H1 (cell line): ENCODE measurements around the gene MBOAT2. TPM values are rescaled to one million over a fixed set of nuclear protein-coding genes. Genes with fewer than 3 reads are reported as not detected.

Source experiments
- CTCF ChIA-PET: fragments of 300-600 bp; sonication (Branson Sonifier 250); formaldehyde crosslinking; loops from one replicate; lab custom pipeline; 2021; ENCODE audit not compliant: partially characterized antibody; lab: Charles Lee
- POLR2A ChIA-PET: fragments of 300-600 bp; sonication (Branson Sonifier 250); formaldehyde crosslinking; loops from one replicate; lab custom pipeline; 2021; ENCODE audit warnings: inconsistent platforms; ENCODE audit not compliant: partially characterized antibody; lab: Charles Lee
- DNase-seq, 2 experiments: peaks; one replicate each; pipeline versions ENCODE4 v3.0.0 to v3.0.0-alpha.2; 2010 to 2022; ENCODE audit warnings: low spot score in 2 of 2, low read depth in 1 of 2, mixed read lengths in 1 of 2
- FAIRE-seq: peaks from 2 replicates; lab custom pipeline; 2011; peaks lifted over from hg19 to GRCh38; lab: Jason Lieb, UNC
- H2AFZ ChIP-seq: 2 replicates; pipeline ENCODE4 v1.8.1; 2012; ENCODE audit warnings: low read length, inconsistent platforms
- H2AK5ac ChIP-seq: 2 replicates; pipeline ENCODE4 v1.6.1; 2013; ENCODE audit warnings: low read depth, low read length
- H2BK120ac ChIP-seq: replicated peaks from 2 replicates; pipeline ENCODE3; 2013; ENCODE audit warnings: low read depth, low read length, inconsistent platforms
- H2BK12ac ChIP-seq: 2 replicates; pipeline ENCODE4 v1.6.1; 2013; ENCODE audit warnings: low read depth, low read length
- H2BK15ac ChIP-seq: 2 replicates; pipeline ENCODE4 v1.6.1; 2013; ENCODE audit warnings: low read length
- H2BK20ac ChIP-seq: 2 replicates; pipeline ENCODE4 v1.6.1; 2013; ENCODE audit warnings: low read length
- H2BK5ac ChIP-seq: 2 replicates; pipeline ENCODE4 v1.6.1; 2013; ENCODE audit warnings: low read depth, low read length
- H3K14ac ChIP-seq: 2 replicates; pipeline ENCODE4 v1.6.1; 2013; ENCODE audit warnings: inconsistent platforms; ENCODE audit not compliant: insufficient read length
- H3K18ac ChIP-seq: 2 replicates; pipeline ENCODE4 v1.6.1; 2013; ENCODE audit warnings: low read length; ENCODE audit errors: extremely low read depth
- H3K23ac ChIP-seq: 2 replicates; pipeline ENCODE4 v1.6.1; 2013; ENCODE audit warnings: inconsistent platforms; ENCODE audit not compliant: insufficient read length
- H3K23me2 ChIP-seq: 2 replicates; pipeline ENCODE4 v1.6.1; 2013; ENCODE audit warnings: low read depth, low read length
- H3K27ac ChIP-seq: 2 replicates; pipeline ENCODE4 v1.6.1; 2011; ENCODE audit warnings: low read depth, low read length, inconsistent platforms
- H3K27me3 ChIP-seq, 4 experiments: replicated peaks in 1 of 4; 1 replicate in 1 of 4; 2 replicates in 3 of 4; pipeline versions ENCODE4 v1.6.1 to v1.8.1; 2011 to 2013; ENCODE audit warnings: low read length in 3 of 4, mild to moderate bottlenecking in 3 of 4, inconsistent platforms in 2 of 4, mixed read lengths in 2 of 4, moderate library complexity in 1 of 4; ENCODE audit not compliant: control insufficient read depth in 3 of 4, insufficient read depth in 3 of 4; ENCODE audit errors: extremely low read depth in 1 of 4
- H3K36me3 ChIP-seq, 4 experiments: 2 replicates each; pipeline versions ENCODE4 v1.6.1 to v1.8.1; 2011 to 2013; ENCODE audit warnings: mild to moderate bottlenecking in 4 of 4, low read length in 3 of 4, moderate library complexity in 2 of 4, control low read depth in 1 of 4, inconsistent platforms in 1 of 4; ENCODE audit not compliant: insufficient read depth in 4 of 4, control insufficient read depth in 2 of 4
- H3K4ac ChIP-seq: replicated peaks from 2 replicates; pipeline ENCODE3; 2013; ENCODE audit warnings: low read length, low read depth, mixed read lengths, inconsistent platforms; ENCODE audit not compliant: insufficient read length
- H3K4me1 ChIP-seq, 4 experiments: replicated peaks in 1 of 4; 1 replicate in 1 of 4; 2 replicates in 3 of 4; pipeline versions ENCODE4 v1.6.1 to v1.8.1; 2011 to 2013; ENCODE audit warnings: low read length in 3 of 4, inconsistent platforms in 2 of 4, mixed read lengths in 1 of 4; ENCODE audit not compliant: insufficient read depth in 4 of 4, control insufficient read depth in 3 of 4
- H3K4me2 ChIP-seq, 2 experiments: 2 replicates each; pipeline versions ENCODE4 v1.6.1 to v1.8.1; 2011 to 2013; ENCODE audit warnings: low read depth in 2 of 2, low read length in 2 of 2, control low read depth in 1 of 2, inconsistent platforms in 1 of 2, mild to moderate bottlenecking in 1 of 2; ENCODE audit not compliant: insufficient read depth in 1 of 2
- H3K4me3 ChIP-seq, 4 experiments: fragments of 200-600, 300-600 bp in 1 of 4; sonication (generic), shearing (Covaris generic), sonication (Bioruptor Twin) in 1 of 4; 2 replicates each; pipeline versions ENCODE4 v1.5.1 to v1.8.1; 2011 to 2016; ENCODE audit warnings: low read length in 4 of 4, low read depth in 3 of 4, control low read depth in 2 of 4, inconsistent platforms in 2 of 4, mild to moderate bottlenecking in 2 of 4, mixed read lengths in 1 of 4, moderate library complexity in 1 of 4; ENCODE audit not compliant: insufficient read depth in 2 of 4; ENCODE audit errors: extremely low read depth in 1 of 4
- H3K56ac ChIP-seq: replicated peaks from 2 replicates; pipeline ENCODE3; 2013; ENCODE audit warnings: low read depth, mild to moderate bottlenecking, mixed read lengths, low read length, inconsistent platforms; ENCODE audit not compliant: insufficient read length
- H3K79me1 ChIP-seq: 2 replicates; pipeline ENCODE4 v1.6.1; 2013; ENCODE audit warnings: low read depth, low read length, control low read depth
- H3K79me2 ChIP-seq, 2 experiments: 2 replicates each; pipeline versions ENCODE4 v1.6.1 to v1.8.1; 2012 to 2013; ENCODE audit warnings: low read length in 2 of 2, mild to moderate bottlenecking in 2 of 2, inconsistent platforms in 1 of 2; ENCODE audit not compliant: insufficient read depth in 2 of 2, control insufficient read depth in 1 of 2
- H3K9ac ChIP-seq, 4 experiments: replicated peaks in 1 of 4; 1 replicate in 1 of 4; 2 replicates in 3 of 4; pipeline versions ENCODE4 v1.6.1 to v1.8.1; 2011 to 2013; ENCODE audit warnings: low read depth in 3 of 4, low read length in 3 of 4, control low read depth in 2 of 4, mild to moderate bottlenecking in 2 of 4, moderate library complexity in 2 of 4, inconsistent platforms in 1 of 4; ENCODE audit errors: extremely low read depth in 1 of 4
- H3K9me3 ChIP-seq, 2 experiments: 2 replicates each; pipeline versions ENCODE4 v1.6.1 to v1.8.1; 2012 to 2013; ENCODE audit warnings: mild to moderate bottlenecking in 2 of 2, moderate library complexity in 2 of 2, control low read depth in 1 of 2, inconsistent platforms in 1 of 2, low read depth in 1 of 2, low read length in 1 of 2, mixed read lengths in 1 of 2; ENCODE audit not compliant: insufficient read depth in 2 of 2
- H4K20me1 ChIP-seq, 2 experiments: replicated peaks in 1 of 2; 2 replicates each; pipeline versions ENCODE3 to v1.8.1; 2011 to 2013; ENCODE audit warnings: inconsistent platforms in 2 of 2, low read length in 2 of 2, mild to moderate bottlenecking in 1 of 2; ENCODE audit not compliant: insufficient read depth in 2 of 2, control insufficient read depth in 1 of 2
- H4K5ac ChIP-seq: 2 replicates; pipeline ENCODE4 v1.6.1; 2013; ENCODE audit warnings: low read length, low read depth, mixed read lengths, inconsistent platforms; ENCODE audit not compliant: insufficient read length
- H4K8ac ChIP-seq: 2 replicates; pipeline ENCODE4 v1.8.0; 2013; ENCODE audit warnings: mild to moderate bottlenecking, moderate library complexity, low read length, inconsistent platforms; ENCODE audit not compliant: insufficient read depth; ENCODE audit errors: extremely low read depth
- H4K91ac ChIP-seq: replicated peaks from 2 replicates; pipeline ENCODE3; 2013; ENCODE audit warnings: low read length, mixed read lengths, inconsistent platforms; ENCODE audit not compliant: insufficient read length
- BACH1 ChIP-seq: IDR thresholded peaks from 2 replicates; pipeline ENCODE4 v1.6.1; 2012; ENCODE audit warnings: low read length, improper control_type of control experiment
- BCL11A ChIP-seq, 2 experiments: IDR thresholded peaks; one replicate each; pipeline ENCODE4 v1.6.1; 2011; ENCODE audit warnings: low read depth in 2 of 2, low read length in 2 of 2, mild to moderate bottlenecking in 2 of 2
- CTBP2 ChIP-seq: IDR thresholded peaks from 2 replicates; pipeline ENCODE4 v1.7.0; 2011; ENCODE audit warnings: borderline replicate concordance, mild to moderate bottlenecking, moderate library complexity, mixed read lengths, low read length; ENCODE audit not compliant: insufficient read depth, insufficient read length
- FOSL1 ChIP-seq: IDR thresholded peaks from 2 replicates; pipeline ENCODE4 v1.6.1; 2011; ENCODE audit warnings: mild to moderate bottlenecking, low read depth, low read length, moderate library complexity; ENCODE audit not compliant: insufficient read depth
- GABPA ChIP-seq: IDR thresholded peaks from 2 replicates; pipeline ENCODE4 v1.6.1; 2011; ENCODE audit warnings: mild to moderate bottlenecking, low read length, moderate library complexity, borderline replicate concordance; ENCODE audit not compliant: insufficient read depth
- MAFK ChIP-seq: IDR thresholded peaks from 2 replicates; pipeline ENCODE4 v1.6.1; 2012; ENCODE audit warnings: low read depth, mild to moderate bottlenecking, improper control_type of control experiment, low read length
- NANOG ChIP-seq: IDR thresholded peaks from 2 replicates; pipeline ENCODE4 v1.6.1; 2011; ENCODE audit warnings: low read length, low read depth, mild to moderate bottlenecking, inconsistent platforms; ENCODE audit not compliant: insufficient read depth, poor library complexity, severe bottlenecking
- POLR2AphosphoS5 ChIP-seq: IDR thresholded peaks from 2 replicates; pipeline ENCODE4 v1.6.1; 2011; ENCODE audit warnings: low read depth, low read length
- RXRA ChIP-seq: IDR thresholded peaks from 2 replicates; pipeline ENCODE4 v1.6.1; 2011; ENCODE audit warnings: low read depth, mild to moderate bottlenecking, low read length, moderate library complexity; ENCODE audit not compliant: insufficient read depth
- SP1 ChIP-seq: IDR thresholded peaks from 2 replicates; pipeline ENCODE4 v1.6.1; 2011; ENCODE audit warnings: low read depth, low read length
- SRF ChIP-seq: IDR thresholded peaks from 2 replicates; pipeline ENCODE4 v1.6.1; 2011; ENCODE audit warnings: mild to moderate bottlenecking, low read depth, low read length, moderate library complexity
- TCF12 ChIP-seq: IDR thresholded peaks from 2 replicates; pipeline ENCODE4 v1.6.1; 2011; ENCODE audit warnings: low read depth, mild to moderate bottlenecking, low read length
- WGBS, 2 experiments: shearing (Covaris generic) in 1 of 2; methylation state at CpG; one replicate each; pipeline versions ENCODE4 v1.1.6 to v1.1.7; 2013 to 2015; ENCODE audit warnings: low lambda C conversion rate in 2 of 2, mixed read lengths in 2 of 2, inconsistent platforms in 1 of 2, low coverage in 1 of 2, missing lambda C conversion rate in 1 of 2; ENCODE audit not compliant: insufficient replicate concordance in 2 of 2, insufficient coverage in 1 of 2, insufficient read length in 1 of 2; ENCODE audit errors: extremely low coverage in 1 of 2, missing lambda C conversion rate in 1 of 2; 5-methylcytosine and 5-hydroxymethylcytosine counted together
- polyA plus RNA-seq, 7 experiments: library from polyadenylated mRNA; depleted of rRNA in 3 of 7; stranded (reverse) in 5 of 7; unstranded in 2 of 7; fragments of >200 nt in 5 of 7; fragments of 200-250 nt in 2 of 7; gene quantifications; 1 replicate in 5 of 7; 2 replicates in 1 of 7; 4 replicates in 1 of 7; pipeline versions ENCODE4 v1.2.1 to v1.2.3, GENCODE V29; 2011 to 2013; ENCODE audit warnings: missing spikeins in 2 of 7, mixed read lengths in 2 of 7
- total RNA-seq: library from RNA; stranded (reverse); fragmentation: NEBNext Ultra II Directional; extraction: Animal tissue kit (Norgen Biotek cat#: 25700); gene quantifications from 2 replicates; pipeline ENCODE4 v1.2.1, GENCODE V29; 2021
- TF ChIP-seq, protein P1 (sequence below): IDR thresholded peaks from 2 replicates; pipeline ENCODE4 v1.6.1; 2012; ENCODE audit warnings: low read length, inconsistent platforms

Gene MBOAT2
- total and polyA plus RNA-seq, 2 of the 8 experiments (the other 6 are each of a cell fraction or from before 2014, with no cell fraction given) = 11.2 to 23.4 TPM

DNA sequence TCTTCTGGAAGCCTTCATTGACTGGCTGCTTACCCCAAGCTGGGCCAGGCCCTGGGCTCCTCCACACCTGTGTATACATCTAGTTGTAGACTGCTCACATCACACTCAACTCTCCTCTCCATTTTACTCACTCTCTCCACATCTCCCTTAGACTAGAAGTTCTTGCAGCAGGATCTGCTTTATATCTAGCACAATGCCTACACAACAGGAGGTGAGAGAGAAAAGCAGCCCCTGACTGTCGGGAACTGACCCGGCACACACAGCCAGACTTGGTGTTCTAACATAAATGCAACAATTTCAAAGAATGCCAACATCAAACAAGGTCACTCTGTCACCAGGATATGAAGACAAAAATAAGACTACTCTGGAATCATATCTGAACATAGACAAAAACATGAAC lies 172.0 kb downstream of the MBOAT2 start:
- H4K20me1 ChIP-seq = peaks cover 0 to 4% of the 10 kb centered on the region in 2 experiments
- H3K9ac ChIP-seq = no peak overlapping the region
- no peak for FAIRE-seq
- H2BK12ac ChIP-seq = no peak overlapping the region
- H2BK20ac ChIP-seq = no peak overlapping the region
- no peak overlapping the region for H2AFZ ChIP-seq
- H3K27me3 ChIP-seq = no peaks in the 10 kb centered on the region
- H4K5ac ChIP-seq = no peak overlapping the region
- H2AK5ac ChIP-seq = no peak overlapping the region
- H3K36me3 ChIP-seq = no peaks in the 10 kb centered on the region
- H3K79me1 ChIP-seq = peaks cover 3% of the 10 kb centered on the region
- no peak overlapping the region for H2BK120ac ChIP-seq
- no peak overlapping the region for H4K91ac ChIP-seq
- H3K23ac ChIP-seq = no peak overlapping the region
- DNase-seq = no peak
- H3K79me2 ChIP-seq = peaks cover 0 to 24% of the 10 kb centered on the region in 2 experiments; a peak in 2 of 4 replicates
- H3K4ac ChIP-seq = no peak overlapping the region
- WGBS, 2 experiments = 89% methylated on average over 2 of the region's 2 CpGs; no CpG with 5 or more reads in 1 of the 2 experiments
- no peak overlapping the region for H3K56ac ChIP-seq
- H3K9me3 ChIP-seq = no peaks in the 10 kb centered on the region
- H3K4me1 ChIP-seq = peaks cover 0 to 5% (median 2%) of the 10 kb centered on the region in 4 experiments; a peak in 3 of 7 replicates
- no peak overlapping the region for H4K8ac ChIP-seq
- no peak overlapping the region for H3K18ac ChIP-seq
- no peak overlapping the region for H3K4me2 ChIP-seq
- ChIA-PET POLR2A (interaction anchor here (1.1 kb wide), 1 partner anchor 9 kb away, joined by 3 read pairs; no protein-coding TSS in a partner anchor), CTCF (no interaction called here)
- no peak overlapping the region for H2BK15ac ChIP-seq
- no peak overlapping the region for H3K27ac ChIP-seq
- H2BK5ac ChIP-seq = no peak overlapping the region
- no peak overlapping the region for H3K4me3 ChIP-seq
- no peak overlapping the region for H3K14ac ChIP-seq
- H3K23me2 ChIP-seq = no peaks in the 10 kb centered on the region
- TF ChIP-seq CTBP2 = no peak
- no peak for TF ChIP-seq NANOG
- TF ChIP-seq RXRA = no peak
- TF ChIP-seq POLR2AphosphoS5 = no peak
- TF ChIP-seq BCL11A (IDR thresholded peaks at IDR 0.05; ENCODE audit: low read depth in 2 of 2, low read length in 2 of 2) = no peak
- TF ChIP-seq FOSL1 = no peak
- no peak for TF ChIP-seq SP1
- TF ChIP-seq MAFK = no peak
- no peak for TF ChIP-seq BACH1
- TF ChIP-seq TCF12 = no peak
- TF ChIP-seq GABPA = no peak
- no peak for TF ChIP-seq SRF
- TF ChIP-seq, protein P1, sequence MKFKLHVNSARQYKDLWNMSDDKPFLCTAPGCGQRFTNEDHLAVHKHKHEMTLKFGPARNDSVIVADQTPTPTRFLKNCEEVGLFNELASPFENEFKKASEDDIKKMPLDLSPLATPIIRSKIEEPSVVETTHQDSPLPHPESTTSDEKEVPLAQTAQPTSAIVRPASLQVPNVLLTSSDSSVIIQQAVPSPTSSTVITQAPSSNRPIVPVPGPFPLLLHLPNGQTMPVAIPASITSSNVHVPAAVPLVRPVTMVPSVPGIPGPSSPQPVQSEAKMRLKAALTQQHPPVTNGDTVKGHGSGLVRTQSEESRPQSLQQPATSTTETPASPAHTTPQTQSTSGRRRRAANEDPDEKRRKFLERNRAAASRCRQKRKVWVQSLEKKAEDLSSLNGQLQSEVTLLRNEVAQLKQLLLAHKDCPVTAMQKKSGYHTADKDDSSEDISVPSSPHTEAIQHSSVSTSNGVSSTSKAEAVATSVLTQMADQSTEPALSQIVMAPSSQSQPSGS = no peak
